GM19023 (cell line): ENCODE data around the gene EMILIN1.
A peak's percentile ranks its signal among the peaks of the same experiment; 100 is the strongest.
"Not testable (repeated sequence)": the region's sequence is repeated elsewhere in the genome, so short reads cannot be mapped to it uniquely, and the experiment has no call there.

Experiments used
- ATAC-seq: cut with Tn5 transposase; IDR thresholded peaks from one replicate; pipeline ENCODE4 v1.9.1; 2021; ENCODE audit warnings: mild to moderate bottlenecking, moderate library complexity; ENCODE audit not compliant: unreplicated experiment

The EMILIN1 gene

DNA sequence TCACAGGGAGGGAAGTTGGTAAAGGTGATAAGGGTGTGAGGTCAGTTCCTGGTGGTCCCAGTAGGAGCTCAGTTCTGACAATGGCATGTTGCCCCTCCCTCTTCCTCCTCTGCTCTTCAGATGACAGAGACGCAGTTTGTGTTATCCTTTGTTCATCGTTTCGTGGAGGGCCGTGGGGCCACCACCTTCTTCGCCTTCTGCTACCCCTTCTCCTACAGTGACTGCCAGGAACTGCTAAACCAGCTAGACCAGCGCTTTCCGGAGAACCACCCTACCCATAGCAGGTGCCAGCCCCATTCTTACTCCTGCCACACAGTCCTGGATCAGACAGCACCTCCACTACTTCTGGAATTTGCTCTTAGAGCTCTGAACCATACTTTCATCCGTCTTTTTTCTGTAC lies 24.6 kb upstream of the EMILIN1 start:
- no peak for ATAC-seq

DNA sequence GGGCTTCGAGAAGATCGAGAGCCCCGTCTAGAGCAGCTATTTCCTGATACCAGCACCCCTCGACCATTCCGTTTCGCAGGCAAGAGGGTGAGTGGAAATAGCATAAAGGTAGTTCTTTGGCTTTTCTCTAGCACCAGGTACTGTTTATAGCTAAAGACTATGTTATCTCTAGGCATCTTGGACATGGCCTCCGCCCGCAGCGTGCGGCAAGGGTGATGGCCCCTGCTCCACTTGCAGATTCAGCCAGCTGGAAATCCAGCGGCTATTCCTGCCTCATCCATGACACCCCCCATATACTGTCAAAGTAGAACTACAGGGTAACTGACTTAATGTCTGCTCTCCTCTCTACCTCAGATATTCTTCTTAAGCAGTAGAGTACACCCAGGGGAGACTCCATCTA lies 23.7 kb upstream of the EMILIN1 start:
- no peak for ATAC-seq

DNA sequence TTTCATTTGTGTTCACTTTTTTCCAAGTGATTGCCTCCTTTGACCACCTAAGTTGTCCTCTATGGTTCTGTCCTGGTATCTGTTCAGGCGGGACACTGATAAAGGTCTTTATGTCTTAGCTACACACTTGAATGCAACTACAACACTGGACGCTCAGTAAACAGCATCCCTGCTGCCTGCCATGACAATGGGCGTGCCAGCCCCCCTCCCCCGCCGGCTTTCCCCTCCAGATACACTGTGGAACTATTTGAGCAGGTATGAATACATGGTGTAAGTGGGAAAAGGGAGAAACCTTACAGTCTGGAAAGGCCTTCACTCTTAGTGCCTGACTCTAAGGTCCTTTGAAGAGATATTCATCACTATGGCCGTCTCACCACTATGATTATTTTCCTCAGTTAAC lies 21.2 kb upstream of the EMILIN1 start:
- no peak for ATAC-seq

DNA sequence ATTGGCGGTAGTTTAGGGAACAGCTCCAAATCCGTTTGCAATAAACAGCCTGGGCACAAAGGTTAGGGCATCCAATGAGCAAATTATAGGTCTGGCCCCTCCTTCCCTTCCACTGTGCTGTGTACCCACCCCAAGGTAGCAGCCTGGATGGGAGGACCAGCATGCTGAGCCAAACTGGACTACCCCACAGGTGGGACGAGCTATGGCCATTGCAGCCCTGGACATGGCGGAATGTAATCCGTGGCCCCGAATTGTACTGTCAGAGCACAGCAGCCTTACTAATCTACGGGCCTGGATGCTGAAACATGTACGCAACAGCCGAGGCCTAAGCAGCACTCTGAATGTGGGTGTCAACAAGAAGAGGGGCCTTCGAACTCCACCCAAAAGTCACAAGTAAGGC lies 20.2 kb upstream of the EMILIN1 start:
- no peak for ATAC-seq

DNA sequence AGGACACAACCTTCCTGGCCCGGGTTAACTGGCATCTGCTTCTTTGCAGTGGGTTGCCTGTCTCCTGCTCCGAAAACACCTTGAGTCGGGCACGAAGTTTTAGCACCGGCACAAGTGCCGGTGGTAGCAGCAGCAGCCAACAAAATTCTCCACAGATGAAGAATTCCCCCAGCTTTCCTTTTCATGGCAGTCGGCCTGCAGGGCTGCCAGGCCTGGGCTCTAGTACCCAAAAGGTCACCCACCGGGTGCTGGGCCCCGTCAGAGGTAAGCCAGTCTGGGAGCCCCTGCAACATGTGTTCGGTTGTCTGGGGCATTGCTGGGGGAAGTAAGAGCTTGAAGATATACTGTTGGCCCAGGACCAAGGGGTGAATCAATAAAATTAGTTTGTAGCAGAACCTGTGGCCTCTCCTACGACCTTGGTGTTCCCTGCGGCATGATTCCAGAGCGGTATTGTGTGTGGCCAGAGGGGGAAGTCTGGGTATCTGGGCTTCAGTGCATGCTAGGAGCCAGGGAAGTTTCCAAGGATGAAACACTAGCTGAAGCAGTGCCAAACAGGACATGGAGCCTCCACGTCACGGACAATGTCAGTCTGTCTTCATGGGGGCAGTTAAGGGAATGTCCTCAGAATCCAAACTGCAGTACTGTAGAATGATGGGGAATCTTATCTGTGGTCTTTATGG lies 19.1 kb upstream of the EMILIN1 start:
- ATAC-seq, result no peak

DNA sequence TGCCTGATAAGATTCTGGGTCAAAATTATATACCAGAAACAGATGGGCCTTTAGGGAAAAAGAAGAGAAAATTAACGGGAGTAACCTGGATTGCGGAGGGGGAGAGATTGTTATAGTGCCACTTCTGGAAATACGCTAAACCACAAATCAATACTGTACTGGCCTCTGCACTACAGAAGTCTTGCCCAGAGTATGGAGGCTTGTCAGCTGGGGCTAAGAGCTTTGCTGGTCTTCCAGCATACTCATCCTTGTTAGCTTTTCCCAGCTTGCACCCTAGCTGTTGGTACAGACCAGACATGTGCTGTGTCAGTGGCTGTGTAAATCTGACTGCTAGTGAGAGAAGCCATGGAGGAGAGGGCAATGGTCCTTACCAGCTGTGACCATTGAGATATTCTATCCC lies 18.1 kb upstream of the EMILIN1 start:
- ATAC-seq, result no peak

DNA sequence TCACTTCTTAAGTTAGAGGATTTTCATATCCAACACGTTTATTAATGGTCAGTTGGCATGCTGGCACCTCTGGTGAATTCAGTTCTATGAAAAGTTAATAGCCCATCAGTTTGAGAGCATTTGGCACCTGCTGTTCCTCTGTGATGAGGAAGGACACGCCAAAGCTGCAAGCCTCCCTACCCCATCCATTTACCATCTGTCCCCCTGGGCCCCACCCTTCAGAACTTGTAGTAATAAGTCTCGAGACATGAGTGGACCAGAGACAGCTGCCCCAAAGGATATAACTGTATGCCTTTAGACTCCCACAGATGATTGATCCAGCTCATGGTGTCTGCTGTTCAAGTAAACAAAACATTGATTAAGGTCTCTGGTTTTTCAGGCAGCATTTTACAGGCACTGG lies 13.3 kb upstream of the EMILIN1 start:
- no peak for ATAC-seq

DNA sequence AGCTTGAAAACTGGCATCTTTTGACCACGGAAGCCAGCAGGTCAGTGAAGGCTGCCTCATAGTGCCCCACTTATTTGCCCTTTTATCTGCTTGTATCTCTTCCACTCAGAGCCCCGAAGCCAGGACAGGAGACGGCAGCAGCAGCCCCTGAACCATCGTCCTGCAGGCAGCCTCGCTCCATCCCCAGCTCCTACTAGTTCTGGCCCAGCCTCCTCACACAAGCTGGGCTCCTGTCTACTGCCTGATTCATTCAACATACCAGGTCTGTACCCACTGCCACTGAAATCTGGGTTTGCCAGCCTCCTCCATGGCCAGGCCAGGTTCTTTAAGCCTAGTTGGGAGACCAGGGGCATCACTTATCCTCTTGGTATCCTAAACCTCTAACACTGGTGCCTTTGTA lies 11.0 kb upstream of the EMILIN1 start:
- no peak for ATAC-seq

DNA sequence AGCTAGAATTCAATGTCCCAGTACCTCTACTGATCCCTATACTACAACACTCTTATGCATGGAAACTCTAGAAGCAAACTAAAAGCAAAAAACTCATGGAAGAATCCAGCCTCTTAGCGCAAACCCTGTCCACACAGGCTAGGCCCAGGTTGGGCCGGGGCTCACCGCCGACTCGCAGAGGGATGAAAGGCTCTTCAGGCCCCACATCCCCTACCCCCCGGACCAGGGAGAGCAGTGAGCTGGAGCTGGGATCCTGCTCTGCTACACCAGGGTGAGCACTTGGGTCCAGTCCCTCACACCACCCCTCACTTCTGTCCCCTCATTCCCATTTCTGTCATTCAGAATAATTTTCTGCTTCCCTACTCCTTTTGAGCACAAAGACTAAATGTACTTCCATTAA lies 9.0 kb upstream of the EMILIN1 start:
- ATAC-seq, result no peak

DNA sequence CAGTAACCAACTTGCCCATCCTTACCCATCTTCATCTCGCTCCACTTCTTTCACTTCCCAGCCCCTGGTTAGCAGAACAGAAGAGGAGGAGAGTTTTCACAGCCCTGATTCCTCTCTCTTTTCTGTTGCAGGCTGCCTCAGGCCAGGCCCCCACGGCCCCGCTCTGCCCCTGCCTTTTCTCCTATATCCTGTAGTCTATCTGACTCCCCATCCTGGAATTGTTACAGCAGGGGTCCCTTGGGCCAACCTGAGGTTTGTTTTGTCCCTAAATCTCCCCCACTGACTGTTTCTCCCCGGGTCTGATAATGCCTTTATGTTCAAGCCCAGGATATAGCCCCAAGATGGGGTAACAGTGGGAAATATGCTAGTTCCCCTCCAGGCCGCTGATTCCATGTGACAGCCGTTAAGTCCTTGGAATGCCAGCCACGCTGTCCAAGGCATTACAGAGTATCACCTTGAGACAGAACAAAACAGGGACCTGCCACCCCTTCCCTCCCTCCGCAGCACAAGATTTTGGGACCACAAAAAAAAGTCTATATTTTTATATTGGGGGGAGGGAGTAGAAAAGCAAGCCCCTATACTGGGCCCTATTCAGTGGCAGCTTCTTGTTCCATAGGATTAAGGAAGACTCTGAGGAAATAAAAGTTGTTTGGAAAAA lies 8.3 kb upstream of the EMILIN1 start:
- no peak for ATAC-seq

DNA sequence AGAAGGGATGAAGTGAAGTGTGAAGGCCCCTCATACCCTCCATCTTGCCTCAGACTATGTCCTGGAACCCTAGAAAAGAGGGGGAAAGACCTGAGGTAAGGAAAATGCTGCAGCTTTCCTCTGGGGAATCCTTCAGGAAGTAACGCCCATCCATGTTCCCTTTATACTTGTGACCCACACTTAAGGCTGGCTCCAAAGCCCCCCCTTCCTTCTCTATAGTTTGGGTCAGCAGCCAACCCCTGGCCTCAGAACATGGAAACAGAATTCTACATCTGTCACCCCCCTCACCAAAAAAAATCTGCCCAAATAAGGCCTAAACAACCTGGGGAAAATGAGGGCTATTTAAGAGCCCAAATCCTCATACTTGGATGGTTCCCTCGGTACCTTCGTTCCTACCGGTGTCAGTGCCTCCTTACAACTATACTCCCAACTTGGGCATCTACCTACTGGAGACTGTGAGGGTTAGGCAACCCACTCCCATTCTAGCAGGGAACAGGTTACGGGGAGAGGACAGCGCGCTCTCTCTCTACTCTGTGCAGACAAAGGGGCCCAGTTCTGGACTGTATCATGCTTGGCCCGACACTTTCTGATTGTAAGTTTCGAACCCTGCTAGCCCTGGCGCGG lies 7.7 kb upstream of the EMILIN1 start:
- no peak for ATAC-seq

DNA sequence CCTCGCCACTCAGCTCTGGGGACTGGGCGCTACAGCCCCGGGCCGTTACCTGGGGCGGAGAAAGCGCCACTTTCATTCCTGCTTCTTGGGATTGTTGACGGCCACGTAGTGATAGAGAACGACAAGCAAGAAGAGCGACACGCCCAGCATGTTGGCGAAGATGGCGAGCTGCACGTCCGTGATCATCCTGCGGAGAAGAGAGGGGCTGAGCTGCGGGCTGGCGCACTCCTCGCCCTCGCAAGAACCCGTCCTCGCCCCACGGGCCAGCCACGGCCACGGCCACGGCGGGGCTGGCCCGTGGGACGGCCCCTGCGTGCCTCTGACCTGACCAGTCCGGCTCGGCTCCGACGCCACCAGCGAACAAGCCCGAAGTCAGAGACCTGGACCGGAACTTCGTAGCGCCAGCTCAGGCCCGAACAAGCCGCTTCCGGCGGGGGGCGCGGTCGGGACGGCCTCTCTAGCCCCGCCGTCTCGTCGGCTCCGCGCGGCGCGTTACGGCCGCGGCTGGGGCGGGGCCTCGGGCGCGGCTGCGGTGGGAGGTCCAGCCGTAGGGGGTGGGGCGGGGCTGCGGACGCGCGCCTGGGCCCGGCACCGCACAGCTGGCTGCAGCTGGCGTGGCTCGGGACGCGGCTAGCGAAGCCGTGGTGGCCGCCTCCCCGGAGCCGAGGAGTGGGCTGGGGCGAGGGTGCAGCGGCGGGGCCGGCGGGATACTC lies 7.0 kb upstream of the EMILIN1 start, which contains the start of gene OST4:
Gene OST4 (minus strand): TSS at position 378 of the 713 bp plus-strand sequence.
- ATAC-seq, result peak; percentile 83

DNA sequence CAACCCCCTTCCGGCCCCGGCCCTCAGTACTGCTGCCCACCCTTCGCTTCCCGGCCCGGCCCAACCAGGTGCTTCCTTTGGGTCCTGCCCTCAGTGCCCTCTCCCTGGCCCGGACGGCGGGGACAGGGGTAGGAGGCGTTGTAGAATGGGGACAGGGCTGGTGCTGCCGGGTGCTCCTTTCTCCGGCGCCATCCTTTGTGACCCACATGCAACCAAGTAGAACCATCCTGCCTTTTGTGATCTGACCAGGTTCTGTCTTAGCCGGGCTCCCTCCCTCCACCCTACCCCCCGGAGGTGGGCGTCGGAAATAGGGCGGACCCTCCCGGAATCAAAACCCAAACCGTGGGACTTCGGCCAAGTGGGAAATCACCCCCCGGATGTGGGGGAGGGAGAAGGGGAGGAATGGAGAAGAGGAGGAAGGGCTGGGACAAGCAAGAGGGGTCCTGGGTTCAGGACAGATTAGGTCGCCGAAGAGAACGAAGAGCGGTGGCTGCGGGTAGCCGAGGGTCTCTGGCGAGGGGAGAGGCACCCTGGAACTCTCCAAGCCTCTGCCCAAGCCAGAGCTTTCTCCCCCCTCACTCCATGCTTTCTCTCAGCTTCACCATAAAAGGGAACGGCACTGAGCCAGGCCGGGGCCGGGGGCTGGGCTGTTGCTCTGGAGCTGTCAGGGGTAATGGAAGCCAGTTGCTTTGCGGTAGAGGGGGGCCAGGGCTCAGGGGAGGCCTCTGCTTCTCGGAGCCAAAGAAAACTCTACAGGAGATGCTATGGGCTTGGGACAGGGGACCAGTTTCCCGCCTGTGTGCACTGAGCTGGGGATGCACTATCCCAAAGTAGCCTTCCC lies 6.2 kb upstream of the EMILIN1 start:
- ATAC-seq, result peak; percentile 14

DNA sequence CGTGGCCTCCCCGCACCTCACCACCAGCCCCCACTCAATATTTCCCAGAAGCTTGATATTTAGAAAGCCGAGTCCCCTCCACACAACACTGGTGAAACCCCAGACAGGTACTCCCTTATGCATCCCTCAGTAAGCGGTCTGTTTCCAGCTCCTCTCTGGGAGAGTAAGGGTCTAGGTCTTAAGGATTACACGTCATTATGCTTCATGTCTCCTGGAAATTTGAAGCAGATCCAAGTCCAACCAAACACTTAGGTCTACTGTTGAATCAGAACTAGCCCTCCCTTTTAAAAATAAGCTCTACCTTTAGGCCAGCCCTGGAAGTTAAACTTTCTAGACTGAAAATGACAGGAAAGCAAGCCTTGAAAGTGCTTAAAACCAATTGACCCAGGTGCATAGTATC lies 5.5 kb upstream of the EMILIN1 start:
- ATAC-seq, result no peak

DNA sequence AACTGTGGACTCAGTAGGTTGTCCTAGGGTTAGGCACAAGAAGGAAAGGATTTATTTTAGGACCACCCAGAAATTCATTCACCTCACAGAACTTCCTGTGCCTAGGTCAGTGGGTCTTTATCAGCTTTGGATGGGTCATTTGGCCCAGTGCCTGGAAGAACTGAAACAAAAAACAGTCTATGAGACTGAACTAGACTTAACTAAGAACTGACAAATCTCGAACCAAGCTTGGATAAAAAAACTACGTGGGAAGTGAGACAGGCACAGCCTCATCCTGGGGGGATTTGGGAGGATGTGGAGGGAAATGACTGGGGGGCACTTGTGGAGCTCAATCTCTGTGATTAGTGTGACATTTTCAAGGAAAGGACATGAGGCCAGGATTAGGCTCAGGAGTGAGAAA lies 4.6 kb upstream of the EMILIN1 start:
- no peak for ATAC-seq

DNA sequence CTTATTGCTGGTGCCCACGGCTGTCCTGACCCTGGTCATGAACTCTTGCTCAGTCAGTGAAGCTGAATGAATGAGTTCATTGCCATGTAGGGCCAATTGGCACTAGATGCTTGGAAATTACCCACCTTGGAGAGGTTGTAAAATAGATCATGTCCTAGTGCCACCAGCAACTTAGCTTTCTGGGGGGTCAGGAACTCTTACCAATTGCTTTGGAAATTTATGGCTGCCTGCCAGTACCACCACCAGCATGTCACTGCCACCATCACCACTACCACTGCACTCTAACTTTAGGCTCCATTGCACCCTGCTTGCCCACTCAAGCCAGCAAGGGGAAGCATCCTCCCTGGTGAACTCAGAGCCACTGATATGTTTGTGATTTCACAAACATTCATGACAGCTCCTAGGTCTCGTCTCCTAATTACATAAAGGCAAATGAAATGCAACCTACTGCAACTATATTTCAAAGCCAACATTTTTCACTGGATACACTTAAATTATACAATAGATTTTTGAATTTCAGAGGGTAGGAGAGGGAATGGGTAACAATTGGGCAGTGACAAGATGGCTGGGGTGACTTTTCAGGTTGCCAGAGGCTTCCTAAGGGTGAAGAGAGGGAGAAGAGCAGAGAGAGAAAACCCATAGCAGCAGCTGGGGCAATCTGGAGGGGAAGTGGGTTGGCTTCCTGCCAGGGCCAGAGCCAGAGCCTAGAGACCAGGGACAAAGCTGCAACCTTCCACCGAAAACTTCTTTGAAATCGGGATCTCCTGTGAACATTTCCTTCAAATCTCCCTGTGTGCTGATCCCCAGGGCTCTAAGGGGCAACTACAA lies 3.5 kb upstream of the EMILIN1 start:
- ATAC-seq, result no peak

DNA sequence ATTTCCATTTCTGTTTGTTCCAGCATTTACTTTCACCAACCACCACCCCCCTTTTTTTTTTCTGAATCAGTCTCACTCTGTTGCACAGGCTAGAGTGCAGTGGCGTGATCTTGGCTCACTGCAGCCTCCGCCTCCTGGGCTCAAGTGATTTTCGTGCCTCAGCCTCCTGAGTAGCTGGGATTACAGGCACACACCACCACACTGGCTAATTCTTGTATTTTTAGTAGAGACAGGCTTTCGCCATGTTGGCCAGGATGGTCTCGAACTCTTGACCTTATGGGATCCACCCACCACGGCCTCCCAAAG lies 2.9 kb upstream of the EMILIN1 start:
- ATAC-seq, result not testable (repeated sequence)

DNA sequence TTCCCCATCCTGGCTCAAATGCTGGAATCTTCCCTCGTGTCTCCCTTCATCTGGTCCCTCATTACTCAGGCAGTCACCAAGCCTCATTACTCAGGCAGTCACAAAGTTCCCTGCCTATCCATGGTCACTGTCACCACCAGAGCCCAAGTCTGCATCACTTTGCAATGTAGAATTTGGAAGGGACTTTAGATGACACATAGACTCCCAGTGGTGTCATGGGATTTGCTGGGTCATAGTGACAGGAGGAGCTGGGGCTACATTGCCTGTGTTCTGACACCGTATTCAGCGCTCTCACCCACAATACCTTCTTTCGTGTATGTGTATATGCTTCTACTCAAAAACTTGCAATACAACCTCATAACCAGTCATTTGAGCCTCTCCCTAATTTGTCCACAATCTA lies 2.1 kb upstream of the EMILIN1 start:
- no peak for ATAC-seq

DNA sequence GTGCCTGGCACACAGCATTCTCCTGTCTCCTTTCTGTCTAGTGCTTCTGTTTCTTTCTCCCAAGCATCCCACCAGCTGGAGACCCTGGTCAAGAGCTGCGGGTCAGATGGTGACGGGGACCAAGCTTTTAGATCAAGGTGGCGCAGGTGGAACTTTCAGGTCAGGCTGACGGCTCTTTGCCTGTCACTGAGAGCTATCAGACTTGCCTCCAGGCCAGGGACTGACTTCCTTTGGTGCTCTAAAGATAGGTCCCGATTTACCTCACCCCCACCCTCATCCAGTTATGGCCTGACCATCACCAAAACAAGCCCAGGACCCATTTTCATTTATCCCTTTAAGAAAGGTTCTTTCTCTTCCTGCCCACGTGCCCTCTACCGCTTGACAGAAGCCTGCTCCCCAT lies 1.2 kb upstream of the EMILIN1 start:
- ATAC-seq, result no peak
